Measurements from ENCODE around the gene THSD7B. TPM values are rescaled to one million over a fixed set of nuclear protein-coding genes. Genes with fewer than 3 reads are reported as not detected.

THSD7B gene, protein sequence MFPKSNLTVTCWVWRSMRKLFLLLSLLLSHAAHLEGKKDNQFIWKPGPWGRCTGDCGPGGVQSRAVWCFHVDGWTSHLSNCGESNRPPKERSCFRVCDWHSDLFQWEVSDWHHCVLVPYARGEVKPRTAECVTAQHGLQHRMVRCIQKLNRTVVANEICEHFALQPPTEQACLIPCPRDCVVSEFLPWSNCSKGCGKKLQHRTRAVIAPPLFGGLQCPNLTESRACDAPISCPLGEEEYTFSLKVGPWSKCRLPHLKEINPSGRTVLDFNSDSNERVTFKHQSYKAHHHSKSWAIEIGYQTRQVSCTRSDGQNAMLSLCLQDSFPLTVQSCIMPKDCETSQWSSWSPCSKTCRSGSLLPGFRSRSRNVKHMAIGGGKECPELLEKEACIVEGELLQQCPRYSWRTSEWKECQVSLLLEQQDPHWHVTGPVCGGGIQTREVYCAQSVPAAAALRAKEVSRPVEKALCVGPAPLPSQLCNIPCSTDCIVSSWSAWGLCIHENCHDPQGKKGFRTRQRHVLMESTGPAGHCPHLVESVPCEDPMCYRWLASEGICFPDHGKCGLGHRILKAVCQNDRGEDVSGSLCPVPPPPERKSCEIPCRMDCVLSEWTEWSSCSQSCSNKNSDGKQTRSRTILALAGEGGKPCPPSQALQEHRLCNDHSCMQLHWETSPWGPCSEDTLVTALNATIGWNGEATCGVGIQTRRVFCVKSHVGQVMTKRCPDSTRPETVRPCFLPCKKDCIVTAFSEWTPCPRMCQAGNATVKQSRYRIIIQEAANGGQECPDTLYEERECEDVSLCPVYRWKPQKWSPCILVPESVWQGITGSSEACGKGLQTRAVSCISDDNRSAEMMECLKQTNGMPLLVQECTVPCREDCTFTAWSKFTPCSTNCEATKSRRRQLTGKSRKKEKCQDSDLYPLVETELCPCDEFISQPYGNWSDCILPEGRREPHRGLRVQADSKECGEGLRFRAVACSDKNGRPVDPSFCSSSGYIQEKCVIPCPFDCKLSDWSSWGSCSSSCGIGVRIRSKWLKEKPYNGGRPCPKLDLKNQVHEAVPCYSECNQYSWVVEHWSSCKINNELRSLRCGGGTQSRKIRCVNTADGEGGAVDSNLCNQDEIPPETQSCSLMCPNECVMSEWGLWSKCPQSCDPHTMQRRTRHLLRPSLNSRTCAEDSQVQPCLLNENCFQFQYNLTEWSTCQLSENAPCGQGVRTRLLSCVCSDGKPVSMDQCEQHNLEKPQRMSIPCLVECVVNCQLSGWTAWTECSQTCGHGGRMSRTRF (N-terminal part only)
- not detected in 2 replicates for total RNA-seq

DNA sequence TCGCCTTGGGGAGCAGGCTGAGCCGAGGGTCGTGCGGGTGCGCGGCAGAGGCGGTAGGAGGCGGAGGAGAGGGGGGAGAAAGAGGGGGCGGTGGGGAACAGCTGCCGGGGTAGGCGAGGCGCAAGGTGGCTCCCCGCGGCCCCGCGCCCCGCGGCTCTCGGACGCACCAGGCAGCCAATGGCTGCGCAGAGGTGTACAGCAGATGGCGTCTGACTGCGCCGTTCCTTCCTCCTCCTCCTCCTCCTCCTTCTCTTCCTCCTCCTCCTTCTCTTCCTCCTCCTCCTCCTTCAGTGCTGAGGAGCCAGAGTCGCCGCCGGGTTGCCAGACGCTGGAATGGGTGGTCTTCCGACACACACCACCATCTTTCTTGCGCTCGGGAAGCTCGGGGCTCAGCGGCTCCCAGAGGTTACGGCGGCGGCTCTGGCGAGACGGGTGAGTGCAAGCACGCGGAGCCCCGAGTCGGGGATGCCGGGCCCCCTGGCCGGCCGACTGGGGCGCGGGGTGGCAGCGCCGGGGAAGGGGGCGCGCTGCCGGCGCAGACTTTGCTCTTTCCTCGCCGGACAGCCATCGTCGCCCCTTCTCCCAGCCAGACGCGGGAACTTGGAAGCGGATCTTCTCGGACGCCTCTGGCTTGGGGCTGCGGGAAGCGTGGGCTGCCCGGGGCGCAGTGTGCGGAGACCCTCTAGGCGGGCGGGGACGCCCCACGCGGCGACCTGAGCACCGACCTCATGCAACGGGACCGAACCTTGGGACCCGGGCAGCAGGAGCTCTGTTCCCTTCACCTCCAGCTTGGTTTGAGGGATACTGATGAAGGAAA, at the start of gene THSD7B:
THSD7B (plus strand) TSS at position 290 of the 817 bp plus-strand sequence. CDS start 116,634 bp downstream, outside the sequence.

All from mammary microvascular endothelial cell (primary cell).